Right lobe of liver (tissue), 6 donors: Measurements from ENCODE around the gene ARSI. TPM values are rescaled to one million over a fixed set of nuclear protein-coding genes. Genes with fewer than 3 reads are reported as not detected.

ENCODE experiments used
- ATAC-seq, 4 donors: fragments of 200-7000 bp; cut with Tn5 transposase; one replicate each; pipeline ENCODE4 v1.9.1; 2020; ENCODE audit warnings: mild to moderate bottlenecking in 4 of 4, moderate library complexity in 4 of 4
- DNase-seq, 3 donors: peaks; one replicate each; pipeline ENCODE4 v3.0.0-alpha.2; 2020
- H3K27ac ChIP-seq, 3 donors: fragments of 200-600 bp; one replicate each; pipeline ENCODE4 v1.8.0; 2022
- H3K27me3 ChIP-seq, 2 donors: fragments of 200-600 bp; one replicate each; pipeline ENCODE4 v1.8.0; 2022
- H3K36me3 ChIP-seq, 4 donors: fragments of 200-600 bp; sonication (generic) in 1 of 4; one replicate each; pipeline versions ENCODE4 v1.5.1 to v1.8.0; 2017 to 2022; ENCODE audit warnings: control low read depth in 1 of 4
- H3K4me1 ChIP-seq, 4 donors: fragments of 200-600 bp; sonication (generic) in 1 of 4; one replicate each; pipeline versions ENCODE4 v1.5.1 to v1.8.0; 2017 to 2022; ENCODE audit warnings: control low read depth in 1 of 4
- H3K4me3 ChIP-seq, 3 donors: fragments of 200-600 bp; one replicate each; pipeline ENCODE4 v1.8.0; 2022
- H3K9me3 ChIP-seq, 4 donors: fragments of 200-600 bp; sonication (generic) in 1 of 4; one replicate each; pipeline versions ENCODE4 v1.5.1 to v1.8.0; 2017 to 2022; ENCODE audit warnings: control low read depth in 1 of 4
- CTCF ChIP-seq, 4 donors: fragments of 200-600 bp in 3 of 4; fragments of 450-650 bp in 1 of 4; IDR thresholded peaks; one replicate each; pipeline versions ENCODE4 v1.5.1 to v1.8.0; 2016 to 2022; ENCODE audit warnings: antibody characterized with exemption in 4 of 4, mild to moderate bottlenecking in 2 of 4
- POLR2A ChIP-seq: fragments of 450-650 bp; IDR thresholded peaks from one replicate; pipeline ENCODE4 v1.6.1; 2017; ENCODE audit warnings: antibody characterized with exemption, mild to moderate bottlenecking
- WGBS: methylation state at CpG from one replicate; pipeline ENCODE4 v1.1.6; 2018; ENCODE audit warnings: low coverage, low lambda C conversion rate; ENCODE audit not compliant: insufficient coverage; ENCODE audit errors: missing lambda C conversion rate; 5-methylcytosine and 5-hydroxymethylcytosine counted together
- intact Hi-C, 2 donors: fragments of 100-400 bp; cut with DNase I; formaldehyde crosslinking; loops; one replicate each; pipeline versions ENCODE4 v1.11.2 to v1.14.1; 2022
- total RNA-seq, 6 experiments: library from RNA; depleted of rRNA in 2 of 6; stranded (reverse); fragments of >200 nt in 2 of 6; fragmentation: NEBNext Ultra II Directional in 3 of 6; extraction: Animal tissue kit (Norgen Biotek cat#: 25700) in 3 of 6; gene quantifications; one replicate each; pipeline versions ENCODE4 v1.1.0 to v1.2.4, GENCODE V29; 2016 to 2023
- donor health status: DM: no; HTN: yes; CAD: no.
- donor health status: DM: no; HTN: no; CAD: no.
- donor health status: DM: no; HTN: no; CAD: no.
- donor health status: DM: no; HTN: yes; CAD: no.
- donor health status: DM: no; HTN: yes; CAD: no.

ARSI gene
- total RNA-seq, 6 experiments from 2014 or later, result 0.06 to 0.51 (median 0.20) TPM; not detected in 1

- WGBS, result 79% methylated on average over 5 of the region's 5 CpGs
- Histone ChIP-seq H3K36me3 (no peaks in the 10 kb centered on the region), H3K9me3 (no peaks in the 10 kb centered on the region), H3K27ac (no peak overlapping the region), H3K27me3 (no peaks in the 10 kb centered on the region), H3K4me3 (no peak overlapping the region), H3K4me1 (no peaks in the 10 kb centered on the region)
- no peak for DNase-seq
- no peak for ATAC-seq
- intact Hi-C loops, result loop anchor here in 1 of 2 donors (10.0 kb wide), 1 partner anchor 178 kb away; the partner anchor contains the start of gene CDX1
- no peak for TF ChIP-seq CTCF (IDR thresholded peaks at IDR 0.05)
- TF ChIP-seq POLR2A, result no peak
Measured at GRCh38 chr5:150342583-150342982, 39.9 kb upstream of the ARSI start.

- H3K4me3 ChIP-seq, result no peak overlapping the region
- intact Hi-C loops, result loop anchor here in 1 of 2 donors (10.0 kb wide), 1 partner anchor 177 kb away; the partner anchor contains the start of gene CDX1
- no CpG with 5 or more reads among the region's 1 CpG for WGBS
Measured at GRCh38 chr5:150341989-150342388, 39.3 kb upstream of the ARSI start.

GRCh38 chr5:150341331-150341730 is 38.6 kb upstream of the ARSI start:
- DNase-seq (no peak), ATAC-seq (no peak)
- Histone ChIP-seq H3K27ac (no peak overlapping the region), H3K4me3 (no peak overlapping the region), H3K9me3 (no peaks in the 10 kb centered on the region), H3K36me3 (no peaks in the 10 kb centered on the region), H3K27me3 (no peaks in the 10 kb centered on the region), H3K4me1 (no peaks in the 10 kb centered on the region)
- intact Hi-C loops, result loop anchor here in 1 of 2 donors (10.0 kb wide), 1 partner anchor 177 kb away; the partner anchor contains the start of gene CDX1
- TF ChIP-seq POLR2A, result no peak
- WGBS, result 40% methylated on average over 1 of the region's 4 CpGs

More at GRCh38 chr5:150341989-150342388, 39.3 kb upstream of the ARSI start:
- no peak for ATAC-seq
- Histone ChIP-seq H3K36me3 (no peaks in the 10 kb centered on the region), H3K9me3 (no peaks in the 10 kb centered on the region), H3K4me1 (no peaks in the 10 kb centered on the region), H3K27me3 (no peaks in the 10 kb centered on the region), H3K27ac (no peak overlapping the region)
- TF ChIP-seq POLR2A (no peak), CTCF (IDR thresholded peaks at IDR 0.05) (no peak)
- DNase-seq, result no peak

GRCh38 chr5:150340614-150341255 is 38.0 kb upstream of the ARSI start:
- DNase-seq (no peak), ATAC-seq (no peak)
- Histone ChIP-seq H3K36me3 (no peaks in the 10 kb centered on the region), H3K27ac (no peak overlapping the region), H3K4me3 (no peak overlapping the region), H3K9me3 (no peaks in the 10 kb centered on the region), H3K27me3 (no peaks in the 10 kb centered on the region), H3K4me1 (no peaks in the 10 kb centered on the region)
- 70% methylated on average over 7 of the region's 7 CpGs for WGBS
- intact Hi-C loops, result loop anchor here in 1 of 2 donors (10.0 kb wide), 1 partner anchor 176 kb away; the partner anchor contains the start of gene CDX1
- TF ChIP-seq POLR2A (no peak), CTCF (IDR thresholded peaks at IDR 0.05) (no peak)

GRCh38 chr5:150339841-150340240 is 37.1 kb upstream of the ARSI start:
- H3K9me3 ChIP-seq, result no peaks in the 10 kb centered on the region
- TF ChIP-seq CTCF (IDR thresholded peaks at IDR 0.05) (no peak), POLR2A (no peak)
- intact Hi-C loops, result loop anchor here in 1 of 2 donors (10.0 kb wide), 1 partner anchor 175 kb away; the partner anchor contains the start of gene CDX1
- ATAC-seq (no peak), DNase-seq (no peak)
- no peaks in the 10 kb centered on the region for H3K4me1 ChIP-seq
- no peaks in the 10 kb centered on the region for H3K27me3 ChIP-seq
- H3K36me3 ChIP-seq, result no peaks in the 10 kb centered on the region
- no peak overlapping the region for H3K27ac ChIP-seq
- WGBS, result 96% methylated on average over 3 of the region's 4 CpGs
- H3K4me3 ChIP-seq, result no peak overlapping the region
